Neural cell (in vitro differentiated cells): ENCODE data around the gene SLCO2B1. TPM values are rescaled to one million over a fixed set of nuclear protein-coding genes. Genes with fewer than 3 reads are reported as not detected.

Source experiments
- H2AFZ ChIP-seq: fragments of 200-600, 300-800 bp; sonication (generic), shearing (Covaris generic); 2 replicates; pipeline ENCODE4 v1.6.0; 2014; ENCODE audit warnings: low read depth, mild to moderate bottlenecking, antibody characterized with exemption, low read length, moderate library complexity
- H3F3A ChIP-seq: fragments of 200-600 bp; shearing (Covaris generic); 2 replicates; pipeline ENCODE4 v1.6.1; 2016; ENCODE audit warnings: mild to moderate bottlenecking, moderate library complexity, mixed read lengths, antibody characterized with exemption, low read length; ENCODE audit not compliant: insufficient read depth, poor library complexity, severe bottlenecking
- H3K27ac ChIP-seq: fragments of 200-600, 300-800 bp; sonication (generic), shearing (Covaris generic); 2 replicates; pipeline ENCODE4 v1.5.1; 2014; ENCODE audit warnings: mild to moderate bottlenecking, low read length, moderate library complexity
- H3K27me3 ChIP-seq: fragments of 300-800, 200-600 bp; sonication (generic), shearing (Covaris generic); 2 replicates; pipeline ENCODE4 v1.6.0; 2014; ENCODE audit warnings: mild to moderate bottlenecking, low read depth, low read length, moderate library complexity; ENCODE audit not compliant: insufficient read depth
- H3K36me3 ChIP-seq: fragments of 300-800, 200-600 bp; sonication (generic), shearing (Covaris generic); 2 replicates; pipeline ENCODE4 v1.5.1; 2014; ENCODE audit warnings: mild to moderate bottlenecking, antibody characterized with exemption, low read length, moderate library complexity; ENCODE audit not compliant: insufficient read depth
- H3K4me2 ChIP-seq: fragments of 300-800, 200-600 bp; sonication (generic), shearing (Covaris generic); 2 replicates; pipeline ENCODE4 v1.6.0; 2014; ENCODE audit warnings: mild to moderate bottlenecking, low read length
- H3K4me3 ChIP-seq: fragments of 300-800, 200-600 bp; sonication (generic), shearing (Covaris generic); 2 replicates; pipeline ENCODE4 v1.5.1; 2014; ENCODE audit warnings: mild to moderate bottlenecking, low read length, moderate library complexity
- H3K79me2 ChIP-seq: fragments of 200-600 bp; shearing (Covaris generic); replicated peaks from 2 replicates; pipeline ENCODE4 v1.6.0; 2014; ENCODE audit warnings: mild to moderate bottlenecking, low read length, moderate library complexity; ENCODE audit not compliant: insufficient read depth
- H3K9ac ChIP-seq: fragments of 300-800, 200-600 bp; sonication (generic), shearing (Covaris generic); 2 replicates; pipeline ENCODE4 v1.6.1; 2016; ENCODE audit warnings: mild to moderate bottlenecking, low read length, mixed read lengths
- H3K9me2 ChIP-seq: fragments of 200-600 bp; shearing (Covaris generic); 2 replicates; pipeline ENCODE4 v1.6.1; 2016; ENCODE audit warnings: mild to moderate bottlenecking, low read length, mixed read lengths; ENCODE audit not compliant: insufficient read depth
- H3K9me3 ChIP-seq: fragments of 200-600, 300-800 bp; sonication (generic), shearing (Covaris generic); 2 replicates; pipeline ENCODE4 v1.6.1; 2016; ENCODE audit warnings: mild to moderate bottlenecking, mixed run types, low read length, moderate library complexity, mixed read lengths
- H4K20me1 ChIP-seq: fragments of 200-600 bp; shearing (Covaris generic); 2 replicates; pipeline ENCODE4 v1.6.1; 2016; ENCODE audit warnings: mild to moderate bottlenecking, mixed run types; ENCODE audit not compliant: insufficient read depth
- EP300 ChIP-seq: fragments of 450-650 bp; conservative IDR thresholded peaks from 2 replicates; pipeline ENCODE4 v1.6.1; 2014; ENCODE audit warnings: antibody characterized with exemption, mild to moderate bottlenecking, moderate library complexity; ENCODE audit not compliant: poor library complexity, severe bottlenecking
- EZH2 ChIP-seq: fragments of 200-600, 300-800 bp; shearing (Covaris generic), sonication (generic); IDR thresholded peaks from 2 replicates; pipeline ENCODE4 v1.6.1; 2014; ENCODE audit warnings: antibody characterized with exemption, low read length, borderline replicate concordance, mild to moderate bottlenecking; ENCODE audit not compliant: insufficient read depth, poor library complexity, severe bottlenecking
- MXI1 ChIP-seq: fragments of 450-650 bp; conservative IDR thresholded peaks from 2 replicates; pipeline ENCODE4 v1.6.1; 2014; ENCODE audit warnings: antibody characterized with exemption, mild to moderate bottlenecking; ENCODE audit not compliant: poor library complexity, severe bottlenecking
- POLR2AphosphoS5 ChIP-seq: IDR thresholded peaks from 2 replicates; pipeline ENCODE4 v1.6.1; 2012
- RAD21 ChIP-seq: fragments of 450-650 bp; conservative IDR thresholded peaks from 2 replicates; pipeline ENCODE4 v1.6.1; 2014; ENCODE audit warnings: antibody characterized with exemption, mild to moderate bottlenecking, moderate library complexity
- REST ChIP-seq: IDR thresholded peaks from 2 replicates; pipeline ENCODE4 v1.6.1; 2012; ENCODE audit warnings: borderline replicate concordance
- SMC3 ChIP-seq: fragments of 450-650 bp; conservative IDR thresholded peaks from 2 replicates; pipeline ENCODE4 v1.6.1; 2014; ENCODE audit warnings: antibody characterized with exemption, mild to moderate bottlenecking, moderate library complexity; ENCODE audit not compliant: poor library complexity
- TAF1 ChIP-seq: IDR thresholded peaks from 2 replicates; pipeline ENCODE4 v1.6.1; 2012; ENCODE audit warnings: low read depth
- polyA plus RNA-seq: library from polyadenylated mRNA; depleted of rRNA; stranded (reverse); fragments of >200 nt; gene quantifications from 2 replicates; pipeline ENCODE4 v1.2.3, GENCODE V29; 2014
- TF ChIP-seq, protein P1 (sequence below): fragments of 450-650 bp; IDR thresholded peaks from 2 replicates; pipeline ENCODE4 v1.5.1; 2014; ENCODE audit warnings: antibody characterized with exemption, mild to moderate bottlenecking, moderate library complexity; ENCODE audit not compliant: poor library complexity, severe bottlenecking

The SLCO2B1 gene
- polyA plus RNA-seq, 1 donor from 2014 or later = not detected

DNA sequence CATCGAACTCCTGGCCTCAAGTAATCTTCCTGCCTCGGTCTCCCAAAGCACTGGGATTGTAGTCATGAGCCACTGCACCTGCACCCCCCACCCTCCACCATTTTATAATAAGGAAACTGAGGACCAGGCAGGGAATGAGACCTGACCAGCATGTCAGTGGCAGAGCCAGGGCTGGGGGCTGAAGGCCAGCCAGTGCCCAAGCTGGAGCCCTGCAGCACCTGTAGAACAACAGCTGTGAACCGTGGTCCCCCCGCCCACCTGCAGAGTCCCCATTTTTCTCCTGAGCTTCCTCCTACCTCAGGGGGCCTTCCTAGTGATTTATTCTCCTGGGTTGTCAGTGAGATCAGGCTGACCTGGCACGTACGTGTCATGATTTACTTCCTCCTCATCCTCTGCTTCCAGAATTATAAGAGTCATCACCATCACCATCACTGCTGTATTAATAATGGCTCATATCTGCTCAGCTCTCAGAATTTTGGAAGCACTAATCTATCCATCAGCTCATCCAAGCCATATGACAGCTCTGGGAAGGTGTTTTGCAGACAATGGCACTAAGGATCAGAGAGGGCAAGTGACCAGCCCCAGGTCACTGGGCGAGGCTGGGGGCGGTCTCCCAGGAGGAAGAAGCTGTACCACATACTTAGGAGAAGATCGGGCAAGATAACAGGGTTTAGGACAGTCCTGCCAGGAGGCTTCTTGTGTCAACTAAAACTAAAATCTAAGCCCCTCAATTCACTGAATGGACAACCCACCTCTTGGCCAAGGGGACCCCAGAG, 5.5 kb upstream of the SLCO2B1 start:
- TF ChIP-seq RAD21 (no peak), EP300 (no peak), POLR2AphosphoS5 (no peak), EZH2 (no peak), MXI1 (no peak), REST (no peak), TAF1 (no peak), SMC3 (no peak)
- TF ChIP-seq, protein P1, sequence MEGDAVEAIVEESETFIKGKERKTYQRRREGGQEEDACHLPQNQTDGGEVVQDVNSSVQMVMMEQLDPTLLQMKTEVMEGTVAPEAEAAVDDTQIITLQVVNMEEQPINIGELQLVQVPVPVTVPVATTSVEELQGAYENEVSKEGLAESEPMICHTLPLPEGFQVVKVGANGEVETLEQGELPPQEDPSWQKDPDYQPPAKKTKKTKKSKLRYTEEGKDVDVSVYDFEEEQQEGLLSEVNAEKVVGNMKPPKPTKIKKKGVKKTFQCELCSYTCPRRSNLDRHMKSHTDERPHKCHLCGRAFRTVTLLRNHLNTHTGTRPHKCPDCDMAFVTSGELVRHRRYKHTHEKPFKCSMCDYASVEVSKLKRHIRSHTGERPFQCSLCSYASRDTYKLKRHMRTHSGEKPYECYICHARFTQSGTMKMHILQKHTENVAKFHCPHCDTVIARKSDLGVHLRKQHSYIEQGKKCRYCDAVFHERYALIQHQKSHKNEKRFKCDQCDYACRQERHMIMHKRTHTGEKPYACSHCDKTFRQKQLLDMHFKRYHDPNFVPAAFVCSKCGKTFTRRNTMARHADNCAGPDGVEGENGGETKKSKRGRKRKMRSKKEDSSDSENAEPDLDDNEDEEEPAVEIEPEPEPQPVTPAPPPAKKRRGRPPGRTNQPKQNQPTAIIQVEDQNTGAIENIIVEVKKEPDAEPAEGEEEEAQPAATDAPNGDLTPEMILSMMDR = no peak
- Histone ChIP-seq H3K27me3 (no peaks in the 10 kb centered on the region), H3K79me2 (no peaks in the 10 kb centered on the region), H2AFZ (no peak overlapping the region), H3K9ac (no peak overlapping the region), H3K4me2 (no peak overlapping the region), H3K36me3 (no peaks in the 10 kb centered on the region), H3K9me3 (no peaks in the 10 kb centered on the region), H4K20me1 (no peaks in the 10 kb centered on the region), H3K9me2 (no peaks in the 10 kb centered on the region), H3F3A (no peaks in the 10 kb centered on the region), H3K4me3 (no peak overlapping the region), H3K27ac (no peak overlapping the region)

- no peaks in the 10 kb centered on the region for H3K79me2 ChIP-seq
- H3K27me3 ChIP-seq = no peaks in the 10 kb centered on the region
- no peak overlapping the region for H3K9ac ChIP-seq
- H3K27ac ChIP-seq = no peak overlapping the region
- H3K9me3 ChIP-seq = no peaks in the 10 kb centered on the region
- no peaks in the 10 kb centered on the region for H3F3A ChIP-seq
- H3K4me2 ChIP-seq = no peak overlapping the region
- H3K4me3 ChIP-seq = no peak overlapping the region
- H2AFZ ChIP-seq = no peak overlapping the region
- H3K9me2 ChIP-seq = no peaks in the 10 kb centered on the region
- TF ChIP-seq MXI1 (no peak), RAD21 (no peak), POLR2AphosphoS5 (no peak), REST (no peak), EP300 (no peak), SMC3 (no peak), TAF1 (no peak), EZH2 (no peak)
- TF ChIP-seq, protein P1 = no peak
- no peaks in the 10 kb centered on the region for H3K36me3 ChIP-seq
- no peaks in the 10 kb centered on the region for H4K20me1 ChIP-seq
Observed at GRCh38 chr11:75145972-75146519, 4.9 kb upstream of the SLCO2B1 start.
